Stimulated activated CD4-positive, alpha-beta T cell treated with anti-CD3 and anti-CD28 coated beads, Interleukin-1b, Interleukin-23, amount 100 ng/mL, for 1 hour (primary cell): ENCODE measurements around the gene CCDC157.

ENCODE experiments used
- DNase-seq, 2 donors: peaks; one replicate each; pipeline ENCODE4 v3.0.0-alpha.2; 2020; ENCODE audit warnings: low read depth in 2 of 2

CCDC157 gene

GRCh38 chr22:30356449-30357235, at the start of gene CCDC157, which contains the start of gene SF3A1:
TSS of gene CCDC157 (plus strand) at chr22:30357007. CDS start at chr22:30366001, 8,994 bp downstream.
TSS of gene SF3A1 (minus strand) at chr22:30356894. CDS start at chr22:30356792, 102 bp downstream.
- peak; percentile 57 to 74 for DNase-seq

DNA sequence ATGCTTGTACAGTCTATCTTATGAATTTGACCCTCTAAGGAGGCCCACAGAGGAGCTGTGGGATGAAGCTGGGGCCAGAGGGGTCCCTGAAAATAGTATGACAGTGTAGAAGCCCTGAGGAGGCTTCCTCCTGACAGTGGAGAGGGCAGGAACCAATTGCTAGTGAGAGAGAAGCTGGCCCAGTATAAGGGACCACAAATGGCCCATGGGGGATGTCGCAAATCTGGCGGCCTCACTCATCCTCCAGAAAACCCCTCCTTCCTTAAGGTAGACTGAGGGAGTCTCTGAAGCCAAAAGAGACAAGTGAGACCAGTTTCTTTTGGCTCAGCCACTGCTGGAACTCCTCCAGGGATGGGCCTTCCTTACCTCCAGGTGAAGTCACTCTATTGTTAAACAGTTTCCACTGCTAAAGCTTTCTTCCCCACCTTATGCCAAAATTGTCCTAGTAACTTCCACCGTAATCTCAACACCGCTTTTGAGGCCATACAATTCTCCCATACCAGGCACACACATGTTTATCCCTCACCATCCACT, 49.7 kb upstream of the CCDC157 start:
- DNase-seq = no peak

- no peak for DNase-seq
Measured at GRCh38 chr22:30308093-30308492, 48.7 kb upstream of the CCDC157 start.

DNA sequence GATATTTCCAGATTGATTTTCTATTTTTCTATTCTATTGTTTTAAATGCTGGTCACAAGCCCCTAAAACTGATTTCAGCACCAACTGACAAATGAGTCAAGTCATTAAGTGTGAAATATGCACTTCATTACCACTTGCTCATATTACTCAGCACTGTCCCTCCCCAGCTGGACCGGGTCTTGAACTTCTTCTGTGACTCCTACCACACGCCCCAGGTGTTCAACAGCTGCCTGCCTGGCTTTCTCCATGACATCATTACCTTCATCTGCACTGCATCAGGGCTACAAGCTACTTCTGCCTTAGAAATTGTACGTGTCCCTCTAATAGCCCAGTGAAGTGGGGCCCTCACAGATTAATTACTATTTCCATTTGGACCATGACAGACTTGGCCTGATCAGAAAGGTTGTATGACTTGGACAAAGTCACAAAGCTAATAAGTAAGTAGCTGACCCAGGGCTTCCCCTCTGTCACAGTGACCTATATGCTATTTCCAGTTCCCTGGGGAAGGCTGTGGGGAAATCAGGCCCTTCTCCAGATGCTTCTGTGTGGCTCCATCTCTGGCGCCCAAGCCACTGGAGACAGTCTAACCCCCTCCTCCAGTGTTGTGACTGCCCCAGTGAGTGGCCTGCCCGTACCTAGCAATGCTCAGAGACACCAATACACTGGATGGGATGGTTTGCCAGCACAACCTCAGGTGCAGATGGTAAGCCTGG, 48.1 kb upstream of the CCDC157 start:
- no peak for DNase-seq

GRCh38 chr22:30309951-30310741, 46.7 kb upstream of the CCDC157 start:
- DNase-seq = no peak

DNA sequence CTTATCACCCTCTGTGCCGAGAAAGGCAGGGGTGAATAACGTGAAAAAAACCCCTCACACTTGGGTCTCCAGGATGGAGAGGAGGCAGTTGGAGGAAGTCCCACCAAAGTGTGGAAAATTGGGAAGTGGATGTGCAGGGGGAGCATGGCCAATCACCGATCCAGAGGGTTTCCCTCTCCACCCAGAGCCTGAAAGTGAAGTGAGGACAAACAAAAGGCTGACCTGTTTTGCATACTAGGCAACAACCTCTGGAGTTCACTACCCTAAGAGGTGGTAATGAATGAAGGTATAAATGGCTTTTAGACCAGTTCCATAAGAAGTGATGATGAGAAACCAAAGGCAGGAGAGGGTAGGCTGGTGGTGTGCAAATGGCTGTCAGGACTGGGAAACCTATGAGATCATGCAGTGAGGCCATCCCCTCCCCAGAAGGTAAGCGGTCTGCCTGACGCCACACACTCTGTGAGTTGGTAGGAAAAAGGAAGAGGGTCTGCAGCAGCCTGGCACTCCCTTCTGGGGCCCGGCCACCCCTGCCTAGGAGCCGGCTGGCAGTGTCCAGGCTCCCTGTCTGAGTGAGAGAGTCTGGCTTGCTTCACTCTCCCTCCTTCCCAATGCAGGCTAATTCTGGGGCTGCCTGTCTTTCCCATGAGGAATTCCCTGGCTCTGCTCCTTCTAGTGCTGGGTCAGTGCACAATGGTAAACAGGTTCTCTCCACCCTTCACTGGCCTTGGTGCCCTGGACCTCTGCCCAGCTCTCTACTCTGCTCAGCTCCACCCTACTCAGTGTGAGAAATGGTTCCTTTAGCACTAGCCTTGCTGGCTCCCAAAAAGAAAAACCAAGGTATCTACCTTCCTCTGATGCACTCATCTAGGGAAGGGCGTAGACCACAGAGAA, 45.7 kb upstream of the CCDC157 start:
- DNase-seq = no peak

DNA sequence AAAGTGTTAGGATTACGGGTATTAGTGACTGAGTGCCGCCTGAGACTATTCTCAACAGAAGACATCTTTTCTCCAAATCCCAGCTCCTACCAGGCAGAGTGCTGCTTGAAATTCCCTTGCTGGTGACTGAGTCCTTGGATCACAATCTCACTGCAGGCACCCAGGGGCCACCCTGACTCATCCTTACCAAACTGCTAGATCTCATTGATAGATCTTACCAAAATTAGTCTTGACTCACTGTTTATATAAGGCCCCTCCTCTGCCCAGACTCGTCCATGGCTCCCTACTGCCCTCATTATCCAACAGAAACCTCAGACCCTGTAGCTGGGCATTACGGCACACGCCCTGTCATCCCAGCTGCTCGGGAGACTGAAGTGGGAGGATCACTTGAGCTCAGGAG, 44.8 kb upstream of the CCDC157 start:
- no peak for DNase-seq

DNA sequence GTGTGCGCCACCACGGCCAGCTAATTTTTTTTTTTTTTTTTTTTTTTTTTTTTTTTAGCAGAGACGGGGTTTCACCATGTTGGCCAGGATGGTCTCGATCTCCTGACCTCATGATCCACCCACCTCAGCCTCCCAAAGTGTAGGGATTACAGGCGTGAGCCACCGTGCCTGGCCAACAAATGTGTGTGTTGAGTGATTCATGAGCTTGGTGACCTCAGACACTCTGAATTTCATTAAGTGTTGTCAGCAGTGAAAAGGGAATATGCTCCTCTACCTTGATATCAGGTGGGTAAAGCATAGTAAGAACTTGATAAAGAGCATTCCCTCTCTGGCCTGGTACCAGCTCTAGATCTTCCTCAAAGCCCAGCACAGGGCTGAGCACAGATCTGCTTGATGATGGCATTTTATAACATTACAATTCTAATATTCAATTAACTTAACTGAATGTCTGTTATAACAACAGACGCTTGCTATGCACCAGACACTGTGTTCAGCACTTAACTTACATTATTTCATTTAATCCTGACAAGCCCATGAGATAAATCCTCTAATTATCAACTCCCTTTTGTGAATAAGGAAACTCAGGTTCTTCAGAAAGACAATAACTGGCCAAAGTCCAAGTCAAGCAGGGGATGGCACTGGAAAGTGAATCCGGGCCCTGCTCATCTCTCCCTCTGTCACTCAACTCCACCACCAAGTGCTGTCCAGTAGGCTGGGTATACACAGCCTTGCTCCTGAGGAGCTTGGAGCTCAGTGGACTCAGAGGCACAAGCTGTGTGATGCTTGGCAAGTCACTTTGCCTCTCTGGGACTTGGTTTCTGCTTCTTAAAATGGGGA, 43.1 kb upstream of the CCDC157 start:
- DNase-seq = no peak

DNA sequence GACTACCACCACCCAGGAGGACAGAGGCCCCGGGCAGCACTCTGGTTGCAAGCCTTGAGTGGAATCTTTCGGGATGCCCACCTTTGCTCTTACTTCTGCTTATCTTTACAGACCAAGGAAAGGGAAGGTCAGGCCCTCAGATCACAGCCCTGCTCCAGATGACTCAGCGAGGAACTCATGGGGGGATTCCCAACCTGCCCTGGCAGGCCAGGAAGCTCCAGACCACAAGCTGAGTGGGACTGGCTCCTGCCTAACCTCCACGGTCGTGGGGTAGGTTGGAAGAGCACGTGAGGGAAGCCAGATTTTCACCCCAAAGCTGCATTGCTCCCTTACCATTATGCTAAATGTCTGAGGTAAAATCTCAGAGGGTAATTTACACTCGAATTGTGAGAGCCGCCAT, 41.9 kb upstream of the CCDC157 start:
- DNase-seq = no peak

DNA sequence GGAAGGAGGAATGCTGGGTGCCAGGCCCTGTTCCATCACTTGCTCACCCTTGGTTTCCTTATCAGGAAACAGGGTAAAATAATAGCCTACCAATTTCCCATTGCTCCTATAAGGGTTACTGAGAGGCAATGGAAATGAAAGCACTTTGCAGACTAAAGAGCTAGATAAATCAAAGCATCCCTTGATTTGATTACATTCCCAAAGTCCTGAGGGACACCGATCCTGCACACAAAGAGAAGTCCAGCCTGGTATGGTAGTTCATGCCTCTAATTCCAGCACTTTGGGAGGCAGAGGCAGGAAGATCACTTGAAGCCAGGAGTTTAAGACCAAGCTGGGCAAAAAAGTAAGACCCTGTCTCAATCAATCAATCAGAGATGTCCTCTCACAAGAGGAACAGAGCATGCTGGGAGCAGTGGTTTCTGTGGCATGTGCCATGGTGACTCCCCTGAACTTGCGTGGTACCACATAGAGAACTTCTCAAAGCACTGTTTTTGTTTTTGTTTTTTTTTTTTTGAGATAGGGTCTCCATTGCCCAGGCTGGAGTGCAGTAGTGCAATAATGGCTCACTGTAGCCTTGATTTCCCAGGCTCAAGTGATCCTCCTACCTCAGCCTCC, 40.7 kb upstream of the CCDC157 start:
- no peak for DNase-seq

DNA sequence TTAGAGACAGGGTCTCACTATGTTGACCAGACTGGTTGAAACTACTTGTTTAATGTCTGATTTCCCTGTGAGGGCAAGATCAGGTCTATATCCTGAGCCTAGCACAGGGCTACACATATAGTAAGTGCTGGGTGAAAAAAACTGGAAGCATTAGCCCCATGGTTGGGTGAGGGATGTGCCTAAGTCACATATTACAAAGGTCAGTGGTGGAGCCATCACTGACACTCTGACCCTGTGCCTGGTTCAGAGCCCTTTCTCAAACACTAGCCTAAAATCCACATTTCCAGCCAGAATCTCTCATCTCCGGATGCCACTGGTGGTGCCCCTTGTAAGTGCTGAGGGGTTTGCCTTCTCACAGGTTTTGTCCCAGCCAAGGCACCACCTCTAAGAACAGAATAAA, 39.0 kb upstream of the CCDC157 start:
- DNase-seq = no peak

DNA sequence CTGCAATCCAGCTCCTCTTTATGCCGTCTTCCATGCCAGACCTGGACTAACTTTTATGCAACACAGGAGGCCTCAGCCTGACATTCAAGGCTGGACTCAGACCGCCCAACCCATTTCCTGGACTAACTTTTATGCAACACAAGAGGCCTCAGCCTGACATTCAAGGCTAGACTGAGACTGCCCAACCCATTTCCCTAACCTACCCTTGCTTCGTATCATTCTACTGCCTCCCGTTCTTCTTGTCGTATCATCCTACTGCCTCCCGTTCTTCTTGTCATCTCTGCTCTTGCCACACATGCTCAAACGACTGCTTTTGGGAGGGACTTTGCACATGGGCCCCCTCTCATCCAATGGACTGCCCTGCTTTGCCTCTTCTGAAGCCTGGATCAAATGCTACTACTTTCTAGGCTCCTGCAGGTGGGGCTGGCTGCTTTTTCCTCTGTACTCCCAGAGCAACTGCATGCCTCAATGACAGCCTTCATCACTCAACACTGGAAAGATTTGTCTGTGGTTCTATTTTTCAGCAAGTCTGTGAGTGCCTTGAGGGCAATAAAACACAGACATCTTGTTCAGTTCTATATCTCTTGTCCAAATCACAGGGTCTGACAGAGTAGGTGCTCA, 37.9 kb upstream of the CCDC157 start:
- DNase-seq = no peak

GRCh38 chr22:30320021-30320556, 36.7 kb upstream of the CCDC157 start:
- DNase-seq = no peak

DNA sequence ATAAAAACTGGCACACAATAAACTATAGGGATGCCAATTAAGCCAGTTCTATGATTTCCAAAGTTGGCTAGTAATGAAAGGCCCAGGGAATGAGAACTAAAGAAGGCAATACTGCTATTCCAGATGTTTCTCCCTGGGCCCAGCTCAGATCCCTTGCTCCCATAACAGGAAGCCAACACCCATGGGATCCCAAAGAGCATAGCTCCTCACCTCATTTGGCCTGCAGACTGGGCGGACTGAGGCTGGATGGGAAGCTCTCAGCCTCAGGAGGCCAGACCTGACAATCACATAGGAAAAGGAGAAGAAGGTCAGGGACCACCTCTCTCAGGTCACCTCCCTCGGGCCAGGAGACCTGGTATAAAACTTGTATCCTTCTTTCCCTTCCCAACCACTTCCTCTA, 35.3 kb upstream of the CCDC157 start:
- no peak for DNase-seq

GRCh38 chr22:30323246-30323645, 33.6 kb upstream of the CCDC157 start:
- DNase-seq = no peak

- no peak for DNase-seq
Measured at GRCh38 chr22:30324014-30324730, 32.6 kb upstream of the CCDC157 start.

- no peak for DNase-seq
Measured at GRCh38 chr22:30325065-30325720, 31.6 kb upstream of the CCDC157 start.
